GM23338 (cell line): Measurements from ENCODE around the gene KCNMB4. TPM values are rescaled to one million over a fixed set of nuclear protein-coding genes. Genes with fewer than 3 reads are reported as not detected.

ENCODE experiments used
- ATAC-seq: fragments of 200-7000 bp; cut with Tn5 transposase; 3 replicates; pipeline ENCODE4 v1.9.1; 2020
- DNase-seq: peaks from one replicate; pipeline ENCODE4 v3.0.0-alpha.2; 2015; ENCODE audit warnings: low spot score
- H2AFZ ChIP-seq: fragments of 200-600 bp; sonication (generic); 2 replicates; pipeline ENCODE4 v1.8.0; 2016; ENCODE audit warnings: antibody characterized with exemption, mild to moderate bottlenecking, moderate library complexity
- H3F3A ChIP-seq: fragments of 200-600 bp; sonication (generic); replicated peaks from 2 replicates; pipeline ENCODE4 v1.8.0; 2017; ENCODE audit warnings: antibody characterized with exemption, mixed run types, low read depth
- H3K27ac ChIP-seq: fragments of 200-600 bp; sonication (generic); 2 replicates; pipeline ENCODE4 v1.6.1; 2016; ENCODE audit warnings: low read depth
- H3K27me3 ChIP-seq: fragments of 200-600 bp; sonication (generic); 2 replicates; pipeline ENCODE4 v1.8.0; 2016; ENCODE audit warnings: mild to moderate bottlenecking, mixed run types, moderate library complexity; ENCODE audit not compliant: insufficient read depth
- H3K36me3 ChIP-seq: fragments of 200-600 bp; sonication (generic); 2 replicates; pipeline ENCODE4 v1.8.0; 2016; ENCODE audit warnings: mild to moderate bottlenecking; ENCODE audit not compliant: insufficient read depth
- H3K4me1 ChIP-seq: fragments of 200-600 bp; sonication (generic); 2 replicates; pipeline ENCODE4 v1.8.0; 2016; ENCODE audit warnings: mild to moderate bottlenecking, moderate library complexity; ENCODE audit not compliant: insufficient read depth
- H3K4me2 ChIP-seq: fragments of 200-600 bp; sonication (generic); 2 replicates; pipeline ENCODE4 v1.7.1; 2017; ENCODE audit warnings: mixed run types
- H3K4me3 ChIP-seq: fragments of 200-600 bp; sonication (generic); 2 replicates; pipeline ENCODE4 v1.6.1; 2016; ENCODE audit warnings: mixed run types
- H3K79me2 ChIP-seq: fragments of 200-600 bp; sonication (generic); replicated peaks from 2 replicates; pipeline ENCODE4 v1.8.0; 2017; ENCODE audit warnings: mild to moderate bottlenecking; ENCODE audit not compliant: insufficient read depth
- H3K9me2 ChIP-seq: fragments of 200-600 bp; sonication (generic); 2 replicates; pipeline ENCODE4 v1.8.0; 2017; ENCODE audit not compliant: insufficient read depth
- H4K20me1 ChIP-seq: fragments of 200-600 bp; sonication (generic); replicated peaks from 2 replicates; pipeline ENCODE4 v1.8.0; 2017; ENCODE audit warnings: mild to moderate bottlenecking; ENCODE audit not compliant: insufficient read depth
- H3K27ac Mint-ChIP-seq: 2 replicates; pipeline ENCODE4 v1.8.0; 2020; ENCODE audit warnings: inconsistent platforms, mild to moderate bottlenecking, moderate library complexity, mixed read lengths
- H3K27me3 Mint-ChIP-seq: 3 replicates; pipeline ENCODE4 v1.8.0; 2022; ENCODE audit warnings: low read depth, mild to moderate bottlenecking, moderate library complexity, mixed read lengths, inconsistent platforms; ENCODE audit not compliant: insufficient read depth, poor library complexity
- H3K36me3 Mint-ChIP-seq: 3 replicates; pipeline ENCODE4 v1.8.0; 2021; ENCODE audit warnings: low read depth, mild to moderate bottlenecking, inconsistent platforms, moderate library complexity, mixed read lengths
- H3K4me1 Mint-ChIP-seq: 3 replicates; pipeline ENCODE4 v1.8.0; 2020; ENCODE audit warnings: mild to moderate bottlenecking, inconsistent platforms, mixed read lengths
- H3K4me3 Mint-ChIP-seq: 3 replicates; pipeline ENCODE4 v1.8.0; 2021; ENCODE audit warnings: moderate library complexity, mild to moderate bottlenecking, inconsistent platforms, mixed read lengths
- H3K9me3 Mint-ChIP-seq: 3 replicates; pipeline ENCODE4 v1.8.0; 2020; ENCODE audit warnings: moderate library complexity, mild to moderate bottlenecking, inconsistent platforms, mixed read lengths
- CREB1 ChIP-seq: fragments of 250-450 bp; sonication (Bioruptor Pico); IDR thresholded peaks from 2 replicates; pipeline ENCODE4 v1.5.0; 2020; ENCODE audit warnings: low read depth, mild to moderate bottlenecking, moderate library complexity
- CTCF ChIP-seq, 2 experiments: fragments of 200-600 bp in 1 of 2; sonication (generic) in 1 of 2; conservative IDR thresholded peaks; 2 replicates each; pipeline versions ENCODE4 v1.5.1 to v1.6.1; 2016 to 2017; ENCODE audit warnings: antibody characterized with exemption in 2 of 2, low read depth in 2 of 2, mild to moderate bottlenecking in 2 of 2, moderate library complexity in 1 of 2
- ETS1 ChIP-seq: IDR thresholded peaks from 2 replicates; pipeline ENCODE4 v1.6.1; 2016; ENCODE audit warnings: antibody characterized with exemption
- EZH2 ChIP-seq: fragments of 200-600 bp; sonication (generic); IDR thresholded peaks from one replicate; pipeline ENCODE4 v1.8.0; 2017; ENCODE audit warnings: antibody characterized with exemption, mild to moderate bottlenecking, low read depth; ENCODE audit not compliant: unreplicated experiment
- EZH2phosphoT487 ChIP-seq: fragments of 200-600 bp; sonication (generic); IDR thresholded peaks from one replicate; pipeline ENCODE4 v1.8.1; 2018; ENCODE audit warnings: antibody characterized with exemption; ENCODE audit not compliant: unreplicated experiment
- JUNB ChIP-seq: IDR thresholded peaks from one replicate; pipeline ENCODE4 v1.6.1; 2016; ENCODE audit warnings: antibody characterized with exemption; ENCODE audit not compliant: unreplicated experiment
- NANOG ChIP-seq: IDR thresholded peaks from 2 replicates; pipeline ENCODE4 v1.6.1; 2016; ENCODE audit warnings: antibody characterized with exemption, borderline replicate concordance
- POLR2AphosphoS5 ChIP-seq: IDR thresholded peaks from 2 replicates; pipeline ENCODE4 v1.6.1; 2016; ENCODE audit warnings: antibody characterized with exemption, low read depth
- REST ChIP-seq: IDR thresholded peaks from one replicate; pipeline ENCODE4 v1.6.1; 2018; ENCODE audit warnings: antibody characterized with exemption; ENCODE audit not compliant: unreplicated experiment
- STAT1 ChIP-seq: IDR thresholded peaks from one replicate; pipeline ENCODE4 v1.6.1; 2016; ENCODE audit warnings: antibody characterized with exemption; ENCODE audit not compliant: unreplicated experiment
- ZNF114 ChIP-seq: fragments of 250-450 bp; sonication (Bioruptor Pico); IDR thresholded peaks from 2 replicates; pipeline ENCODE4 v1.5.0; 2020; ENCODE audit warnings: mild to moderate bottlenecking, moderate library complexity
- ZNF331 ChIP-seq: fragments of 250-450 bp; sonication (Bioruptor Pico); IDR thresholded peaks from 2 replicates; pipeline ENCODE4 v1.5.0; 2020; ENCODE audit warnings: low read depth, mild to moderate bottlenecking, moderate library complexity
- ZNF462 ChIP-seq: fragments of 250-450 bp; sonication (Bioruptor Pico); IDR thresholded peaks from 2 replicates; pipeline ENCODE4 v1.5.0; 2020; ENCODE audit warnings: mild to moderate bottlenecking, moderate library complexity
- polyA plus RNA-seq: library from polyadenylated mRNA; unstranded; fragments of >200 nt; fragmentation: Nextera tagmentation; extraction: Ambion mirVana; gene quantifications from 2 replicates; pipeline ENCODE4 v1.2.1, GENCODE V29; 2016
- total RNA-seq: library from RNA; depleted of rRNA; stranded (reverse); fragments of >200 nt; shearing (Covaris generic); gene quantifications from 2 replicates; pipeline ENCODE4 v1.2.3, GENCODE V29; 2014

Gene KCNMB4
- total and polyA plus RNA-seq, 2 experiments from 2014 or later: 9.4 to 14.7 TPM

- no peak for TF ChIP-seq ZNF114 (CRISPR knock-in tag)
- TF ChIP-seq ETS1: no peak
- no peak for TF ChIP-seq REST
- TF ChIP-seq STAT1: no peak
- no peak for TF ChIP-seq NANOG
- TF ChIP-seq JUNB: no peak
- no peak for TF ChIP-seq EZH2
- no peak for TF ChIP-seq ZNF331 (CRISPR knock-in tag)
- TF ChIP-seq CREB1 (CRISPR knock-in tag): no peak
- TF ChIP-seq EZH2phosphoT487: no peak
- no peak for TF ChIP-seq CTCF (conservative IDR thresholded peaks at IDR 0.05; ENCODE audit: low read depth in 2 of 2)
- TF ChIP-seq POLR2AphosphoS5: no peak
- TF ChIP-seq ZNF462: no peak
- H3K9me3 Mint-ChIP-seq: peaks cover 7% of the 10 kb centered on the region; the same call in 2 of the 3 replicates
- H3K4me1 ChIP-seq: no peaks in the 10 kb centered on the region
- H3K79me2 ChIP-seq: no peaks in the 10 kb centered on the region
- ATAC-seq: no peak
- H3K4me2 ChIP-seq: no peak overlapping the region
- H3K27me3 ChIP-seq: no peaks in the 10 kb centered on the region
- H3F3A ChIP-seq: no peaks in the 10 kb centered on the region
- no peak overlapping the region for H3K4me3 Mint-ChIP-seq
- no peaks in the 10 kb centered on the region for H3K4me1 Mint-ChIP-seq
- peaks cover 4% of the 10 kb centered on the region for H3K27me3 Mint-ChIP-seq
- DNase-seq: no peak
- no peak overlapping the region for H3K27ac Mint-ChIP-seq
- H3K36me3 Mint-ChIP-seq: peaks cover 31% of the 10 kb centered on the region; the same call in 2 of the 3 replicates
- H3K27ac ChIP-seq: no peak overlapping the region
- H3K4me3 ChIP-seq: no peak overlapping the region
- H3K36me3 ChIP-seq: no peaks in the 10 kb centered on the region
- H3K9me2 ChIP-seq: no peaks in the 10 kb centered on the region
- H2AFZ ChIP-seq: no peak overlapping the region
- peaks cover 4% of the 10 kb centered on the region; the same call in 1 of the 2 replicates for H4K20me1 ChIP-seq
Measured at GRCh38 chr12:70430400-70430799, 64.3 kb downstream of the KCNMB4 start.
